H9 (cell line): ENCODE data around the gene TERB1. TPM values are rescaled to one million over a fixed set of nuclear protein-coding genes. Genes with fewer than 3 reads are reported as not detected.

ENCODE experiments used
- DNase-seq: peaks from one replicate; pipeline ENCODE4 v3.0.0-alpha.2; 2017
- H2AFZ ChIP-seq: one replicate; pipeline ENCODE4 v1.6.1; 2013; ENCODE audit warnings: mild to moderate bottlenecking, low read length, control low read depth, moderate library complexity
- H2AK5ac ChIP-seq: 2 replicates; pipeline ENCODE4 v1.6.1; 2013; ENCODE audit warnings: low read length, control low read depth, mixed read lengths; ENCODE audit not compliant: insufficient read length
- H2BK120ac ChIP-seq: one replicate; pipeline ENCODE4 v1.6.1; 2013; ENCODE audit warnings: low read depth, mild to moderate bottlenecking, low read length, control low read depth, inconsistent platforms; ENCODE audit not compliant: poor library complexity, severe bottlenecking
- H2BK12ac ChIP-seq: 2 replicates; pipeline ENCODE4 v1.6.1; 2013; ENCODE audit warnings: low read length, control low read depth, mixed read lengths, low read depth; ENCODE audit not compliant: insufficient read length
- H2BK15ac ChIP-seq: 2 replicates; pipeline ENCODE4 v1.6.1; 2013; ENCODE audit warnings: low read depth, low read length, control low read depth
- H2BK20ac ChIP-seq: one replicate; pipeline ENCODE4 v1.6.1; 2013; ENCODE audit warnings: low read depth, mild to moderate bottlenecking, low read length, control low read depth, inconsistent platforms; ENCODE audit not compliant: poor library complexity, severe bottlenecking
- H2BK5ac ChIP-seq: 2 replicates; pipeline ENCODE4 v1.6.1; 2013; ENCODE audit warnings: low read length, control low read depth, mixed read lengths; ENCODE audit not compliant: insufficient read length
- H3K14ac ChIP-seq: 2 replicates; pipeline ENCODE4 v1.6.1; 2013; ENCODE audit warnings: low read length, control low read depth; ENCODE audit not compliant: insufficient read depth
- H3K18ac ChIP-seq: 2 replicates; pipeline ENCODE4 v1.6.1; 2013; ENCODE audit warnings: low read depth, mild to moderate bottlenecking, mixed read lengths, low read length, control low read depth; ENCODE audit not compliant: insufficient read length
- H3K23ac ChIP-seq: 2 replicates; pipeline ENCODE4 v1.6.1; 2013; ENCODE audit warnings: low read length, control low read depth, mixed read lengths, low read depth; ENCODE audit not compliant: insufficient read length
- H3K23me2 ChIP-seq: 2 replicates; pipeline ENCODE4 v1.6.1; 2013; ENCODE audit warnings: low read depth, mild to moderate bottlenecking, mixed read lengths, low read length, control low read depth; ENCODE audit not compliant: insufficient read length, poor library complexity, severe bottlenecking
- H3K27ac ChIP-seq: 2 replicates; pipeline ENCODE4 v1.5.1; 2013; ENCODE audit warnings: low read length, control low read depth, mixed read lengths, low read depth; ENCODE audit not compliant: insufficient read length
- H3K27me3 ChIP-seq: 2 replicates; pipeline ENCODE4 v1.6.1; 2013; ENCODE audit warnings: low read length, control low read depth, inconsistent platforms; ENCODE audit not compliant: insufficient read depth
- H3K4ac ChIP-seq: 2 replicates; pipeline ENCODE4 v1.6.1; 2013; ENCODE audit warnings: low read depth, mild to moderate bottlenecking, control low read depth, inconsistent platforms, low read length, moderate library complexity
- H3K4me1 ChIP-seq: 2 replicates; pipeline ENCODE4 v1.6.1; 2013; ENCODE audit warnings: low read length, control low read depth, inconsistent platforms; ENCODE audit not compliant: insufficient read depth
- H3K4me2 ChIP-seq: 2 replicates; pipeline ENCODE4 v1.6.1; 2013; ENCODE audit warnings: low read length, control low read depth, mixed read lengths; ENCODE audit not compliant: insufficient read length, insufficient read depth
- H3K56ac ChIP-seq: 2 replicates; pipeline ENCODE4 v1.6.1; 2013; ENCODE audit warnings: low read depth, mild to moderate bottlenecking, mixed read lengths, low read length, control low read depth; ENCODE audit not compliant: insufficient read length
- H3K79me1 ChIP-seq: 2 replicates; pipeline ENCODE4 v1.6.1; 2013; ENCODE audit warnings: low read depth, mild to moderate bottlenecking, moderate library complexity, low read length, control low read depth, inconsistent platforms; ENCODE audit not compliant: insufficient read depth, poor library complexity, severe bottlenecking
- H3K79me2 ChIP-seq: 2 replicates; pipeline ENCODE4 v1.6.1; 2013; ENCODE audit warnings: low read length, control low read depth, inconsistent platforms; ENCODE audit not compliant: insufficient read depth
- H3K9ac ChIP-seq: 2 replicates; pipeline ENCODE4 v1.6.1; 2013; ENCODE audit warnings: low read length, control low read depth, mixed read lengths; ENCODE audit not compliant: insufficient read length; ENCODE audit errors: extremely low read depth
- H3K9me3 ChIP-seq: one replicate; pipeline ENCODE4 v1.6.1; 2013; ENCODE audit warnings: low read depth, low read length, inconsistent platforms; ENCODE audit not compliant: control insufficient read depth
- H3T11ph ChIP-seq: one replicate; pipeline ENCODE4 v1.6.1; 2013; ENCODE audit warnings: mild to moderate bottlenecking, low read length, control low read depth, inconsistent platforms
- H4K20me1 ChIP-seq: one replicate; pipeline ENCODE4 v1.6.1; 2013; ENCODE audit not compliant: control insufficient read depth, insufficient read length, insufficient read depth
- H4K5ac ChIP-seq: 2 replicates; pipeline ENCODE4 v1.6.1; 2013; ENCODE audit warnings: low read depth, mild to moderate bottlenecking, mixed read lengths, low read length, control low read depth; ENCODE audit not compliant: insufficient read length
- H4K8ac ChIP-seq: replicated peaks from 2 replicates; pipeline ENCODE4 v1.6.1; 2013; ENCODE audit warnings: low read length, control low read depth, mixed read lengths, low read depth; ENCODE audit not compliant: insufficient read length
- H4K91ac ChIP-seq: 2 replicates; pipeline ENCODE4 v1.6.1; 2013; ENCODE audit warnings: low read depth, mild to moderate bottlenecking, moderate library complexity, mixed read lengths, low read length, control low read depth; ENCODE audit not compliant: insufficient read length
- H3K27ac Mint-ChIP-seq, 3 experiments: 2 replicates in 2 of 3; 3 replicates in 1 of 3; pipeline ENCODE4 v1.8.0; 2020 to 2021; ENCODE audit warnings: mixed read lengths in 3 of 3, mild to moderate bottlenecking in 1 of 3, moderate library complexity in 1 of 3
- H3K27me3 Mint-ChIP-seq: 2 replicates; pipeline ENCODE4 v1.8.0; 2021; ENCODE audit warnings: low read depth, mild to moderate bottlenecking, moderate library complexity, mixed read lengths
- H3K36me3 Mint-ChIP-seq, 3 experiments: 2 replicates in 2 of 3; 3 replicates in 1 of 3; pipeline ENCODE4 v1.8.0; 2020 to 2021; ENCODE audit warnings: low read depth in 3 of 3, mixed read lengths in 3 of 3; ENCODE audit not compliant: insufficient read depth in 1 of 3
- H3K4me1 Mint-ChIP-seq, 2 experiments: 2 replicates each; pipeline ENCODE4 v1.8.0; 2020; ENCODE audit warnings: mixed read lengths in 2 of 2
- H3K4me3 Mint-ChIP-seq, 2 experiments: 2 replicates in 1 of 2; 3 replicates in 1 of 2; pipeline ENCODE4 v1.8.0; 2020 to 2021; ENCODE audit warnings: mild to moderate bottlenecking in 2 of 2, mixed read lengths in 2 of 2, moderate library complexity in 1 of 2
- H3K9me3 Mint-ChIP-seq, 2 experiments: 2 replicates in 1 of 2; 3 replicates in 1 of 2; pipeline ENCODE4 v1.8.0; 2020; ENCODE audit warnings: mild to moderate bottlenecking in 2 of 2, mixed read lengths in 2 of 2, moderate library complexity in 1 of 2
- CTCF ChIP-seq: fragments of 200-600 bp; sonication (generic); conservative IDR thresholded peaks from 3 replicates; pipeline ENCODE4 v1.8.0; 2021; ENCODE audit warnings: antibody characterized with exemption, mild to moderate bottlenecking
- WGBS: extraction: QIAGEN DNeasy Blood & Tissue Kit; methylation state at CpG from one replicate; pipeline ENCODE4 v1.1.7; 2013; ENCODE audit warnings: missing lambda C conversion rate, low lambda C conversion rate, mixed read lengths; ENCODE audit not compliant: insufficient read length; ENCODE audit errors: extremely low coverage; 5-methylcytosine and 5-hydroxymethylcytosine counted together
- total RNA-seq: library from RNA; stranded (reverse); gene quantifications from 2 replicates; pipeline ENCODE4 v1.2.1, GENCODE V29; 2021

The TERB1 gene
- total RNA-seq, 1 experiment from 2014 or later: not detected

GRCh38 chr16:66728804-66729203 is 72.6 kb downstream of the TERB1 start:
- Mint-ChIP-seq H3K27ac (peak overlapping the region; percentile 24 to 96 (median 33); a peak in 6 of 7 replicates), H3K27me3 (no peaks in the 10 kb centered on the region)
- H3K4me1 ChIP-seq: peaks cover 11% of the 10 kb centered on the region

More at GRCh38 chr16:66728804-66729203, 72.6 kb downstream of the TERB1 start:
- H2BK20ac ChIP-seq: no peak overlapping the region
- peak overlapping the region in 1 of 2 experiments; percentile 3; a peak in 2 of 5 replicates for H3K4me3 Mint-ChIP-seq
- H3K9me3 ChIP-seq: no peaks in the 10 kb centered on the region
- no peak overlapping the region for H2AFZ ChIP-seq
- WGBS: no CpG with 5 or more reads among the region's 4 CpGs
- H3K23ac ChIP-seq: no peak overlapping the region
- H2BK12ac ChIP-seq: no peak overlapping the region
- no peaks in the 10 kb centered on the region for H3K27me3 ChIP-seq
- H3K79me2 ChIP-seq: no peaks in the 10 kb centered on the region
- H2BK120ac ChIP-seq: no peak overlapping the region
- no peak overlapping the region for H4K8ac ChIP-seq
- no peaks in the 10 kb centered on the region for H3K79me1 ChIP-seq
- no peak overlapping the region for H2BK15ac ChIP-seq
- H2AK5ac ChIP-seq: no peak overlapping the region
- no peak overlapping the region for H3K56ac ChIP-seq
- no peaks in the 10 kb centered on the region for H4K20me1 ChIP-seq
- TF ChIP-seq CTCF: no peak
- no peak overlapping the region for H4K5ac ChIP-seq
- peaks cover 56 to 93% (median 92%) of the 10 kb centered on the region in 3 experiments for H3K36me3 Mint-ChIP-seq
- H3K23me2 ChIP-seq: no peaks in the 10 kb centered on the region
- H3K14ac ChIP-seq: no peak overlapping the region
- no peak overlapping the region for H4K91ac ChIP-seq
- no peak overlapping the region for H3K4ac ChIP-seq
- H2BK5ac ChIP-seq: no peak overlapping the region
- H3T11ph ChIP-seq: no peak overlapping the region
- no peak overlapping the region for H3K4me2 ChIP-seq
- no peak for DNase-seq
- H3K9ac ChIP-seq: no peak overlapping the region
- H3K18ac ChIP-seq: no peak overlapping the region
- peak overlapping the region; percentile 21 for H3K27ac ChIP-seq
- peaks cover 34 to 39% of the 10 kb centered on the region in 2 experiments for H3K4me1 Mint-ChIP-seq
- no peaks in the 10 kb centered on the region for H3K9me3 Mint-ChIP-seq
